ENCODE results near the gene SORL1. TPM values are rescaled to one million over a fixed set of nuclear protein-coding genes. Genes with fewer than 3 reads are reported as not detected.

Gene SORL1
- total and polyA plus RNA-seq, 9 of the 15 experiments (the other 6 are each of a cell fraction or from before 2014, with no cell fraction given): 0.01 to 0.66 TPM; not detected in 7

DNA sequence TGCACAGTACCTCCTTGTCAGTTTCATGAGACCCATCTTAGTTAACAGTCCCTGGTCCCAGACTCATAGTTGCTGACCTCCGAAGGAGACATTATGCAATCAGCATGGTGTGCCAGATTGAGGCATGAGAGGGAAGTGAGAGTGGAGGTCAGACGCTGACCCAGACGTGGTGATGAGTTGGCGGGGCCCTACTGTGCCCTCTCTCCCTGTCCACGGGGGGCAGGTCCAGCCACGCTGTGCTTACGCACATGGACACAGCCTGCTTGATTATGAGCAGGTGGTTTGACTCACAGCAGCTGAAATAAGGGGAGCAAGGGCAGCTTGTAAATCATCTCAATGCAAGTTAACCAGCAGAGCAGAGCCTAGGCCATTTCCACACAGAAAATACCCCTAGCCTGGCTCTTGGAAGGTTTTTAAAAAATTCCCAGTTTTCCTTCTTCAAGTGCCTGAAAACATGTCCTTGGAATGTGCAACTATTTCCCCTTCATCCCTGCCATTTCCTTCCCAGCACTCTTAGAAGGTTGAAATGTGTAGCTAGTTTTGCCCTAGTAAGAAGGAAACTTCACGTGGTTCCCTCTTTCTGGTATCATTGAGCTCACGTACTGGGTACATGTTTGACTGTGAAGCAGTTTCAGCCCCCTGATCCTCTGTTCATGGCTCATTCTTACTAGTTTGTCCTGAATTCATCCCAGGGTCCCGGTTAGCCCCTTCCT lies 123.3 kb downstream of the SORL1 start:
- TF ChIP-seq BHLHE40 (IDR thresholded peaks at IDR 0.05; ENCODE audit: low read length) (no peak), NCOR1 (IDR thresholded peaks at IDR 0.05) (no peak), PTBP1 (IDR thresholded peaks at IDR 0.05; ENCODE audit: low read depth, low read length) (no peak), RFX5 (IDR thresholded peaks at IDR 0.05; ENCODE audit: low read depth, low read length) (no peak), PRPF4 (IDR thresholded peaks at IDR 0.05; ENCODE audit: insufficient read depth, low read depth, low read length, poor library complexity, severe bottlenecking) (no peak), TCF3 (CRISPR knock-in tag; IDR thresholded peaks at IDR 0.05) (no peak), RFX1 (IDR thresholded peaks at IDR 0.05) (no peak), ZNF3 (CRISPR knock-in tag; IDR thresholded peaks at IDR 0.05) (no peak), CBX2 (IDR thresholded peaks at IDR 0.05; ENCODE audit: insufficient read depth, low read length, poor library complexity, severe bottlenecking) (no peak)
- TF ChIP-seq, protein P1, sequence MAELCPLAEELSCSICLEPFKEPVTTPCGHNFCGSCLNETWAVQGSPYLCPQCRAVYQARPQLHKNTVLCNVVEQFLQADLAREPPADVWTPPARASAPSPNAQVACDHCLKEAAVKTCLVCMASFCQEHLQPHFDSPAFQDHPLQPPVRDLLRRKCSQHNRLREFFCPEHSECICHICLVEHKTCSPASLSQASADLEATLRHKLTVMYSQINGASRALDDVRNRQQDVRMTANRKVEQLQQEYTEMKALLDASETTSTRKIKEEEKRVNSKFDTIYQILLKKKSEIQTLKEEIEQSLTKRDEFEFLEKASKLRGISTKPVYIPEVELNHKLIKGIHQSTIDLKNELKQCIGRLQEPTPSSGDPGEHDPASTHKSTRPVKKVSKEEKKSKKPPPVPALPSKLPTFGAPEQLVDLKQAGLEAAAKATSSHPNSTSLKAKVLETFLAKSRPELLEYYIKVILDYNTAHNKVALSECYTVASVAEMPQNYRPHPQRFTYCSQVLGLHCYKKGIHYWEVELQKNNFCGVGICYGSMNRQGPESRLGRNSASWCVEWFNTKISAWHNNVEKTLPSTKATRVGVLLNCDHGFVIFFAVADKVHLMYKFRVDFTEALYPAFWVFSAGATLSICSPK (IDR thresholded peaks at IDR 0.05; ENCODE audit: borderline replicate concordance): no peak
- TF ChIP-seq, protein P2, sequence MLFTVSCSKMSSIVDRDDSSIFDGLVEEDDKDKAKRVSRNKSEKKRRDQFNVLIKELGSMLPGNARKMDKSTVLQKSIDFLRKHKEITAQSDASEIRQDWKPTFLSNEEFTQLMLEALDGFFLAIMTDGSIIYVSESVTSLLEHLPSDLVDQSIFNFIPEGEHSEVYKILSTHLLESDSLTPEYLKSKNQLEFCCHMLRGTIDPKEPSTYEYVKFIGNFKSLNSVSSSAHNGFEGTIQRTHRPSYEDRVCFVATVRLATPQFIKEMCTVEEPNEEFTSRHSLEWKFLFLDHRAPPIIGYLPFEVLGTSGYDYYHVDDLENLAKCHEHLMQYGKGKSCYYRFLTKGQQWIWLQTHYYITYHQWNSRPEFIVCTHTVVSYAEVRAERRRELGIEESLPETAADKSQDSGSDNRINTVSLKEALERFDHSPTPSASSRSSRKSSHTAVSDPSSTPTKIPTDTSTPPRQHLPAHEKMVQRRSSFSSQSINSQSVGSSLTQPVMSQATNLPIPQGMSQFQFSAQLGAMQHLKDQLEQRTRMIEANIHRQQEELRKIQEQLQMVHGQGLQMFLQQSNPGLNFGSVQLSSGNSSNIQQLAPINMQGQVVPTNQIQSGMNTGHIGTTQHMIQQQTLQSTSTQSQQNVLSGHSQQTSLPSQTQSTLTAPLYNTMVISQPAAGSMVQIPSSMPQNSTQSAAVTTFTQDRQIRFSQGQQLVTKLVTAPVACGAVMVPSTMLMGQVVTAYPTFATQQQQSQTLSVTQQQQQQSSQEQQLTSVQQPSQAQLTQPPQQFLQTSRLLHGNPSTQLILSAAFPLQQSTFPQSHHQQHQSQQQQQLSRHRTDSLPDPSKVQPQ (CRISPR knock-in tag; IDR thresholded peaks at IDR 0.05; ENCODE audit: borderline replicate concordance): no peak
- Histone ChIP-seq H3K4me2 (ENCODE audit: insufficient read depth, low read length) (no peak overlapping the region), H3K9me1 (ENCODE audit: control insufficient read depth, insufficient read depth, low read length) (no peaks in the 10 kb centered on the region), H4K20me1 (replicated peaks; ENCODE audit: control insufficient read depth, insufficient read depth, low read length) (no peaks in the 10 kb centered on the region; the same call in 1 of the 2 replicates), H3K27me3 (ENCODE audit: control insufficient read depth in 2 of 2, insufficient read depth in 2 of 2, low read length in 2 of 2) (peaks cover 0 to 4% of the 10 kb centered on the region in 2 experiments; a peak in 1 of 5 replicates), H3K79me2 (ENCODE audit: control insufficient read depth, insufficient read depth, low read length) (no peaks in the 10 kb centered on the region), H3K36me3 (ENCODE audit: control insufficient read depth, insufficient read depth, low read length) (no peaks in the 10 kb centered on the region), H3K4me1 (replicated peaks in 1 of 2; ENCODE audit: control insufficient read depth in 2 of 2, insufficient read depth in 2 of 2, low read length in 2 of 2) (no peaks in the 10 kb centered on the region), H3K27ac (ENCODE audit: extremely low read depth, low read depth, low read length) (no peak overlapping the region), H3K9ac (ENCODE audit: insufficient read depth in 1 of 2, low read depth in 2 of 2, low read length in 2 of 2) (no peak overlapping the region), H2AFZ (ENCODE audit: low read depth, low read length) (no peak overlapping the region), H3K4me3 (no peak overlapping the region), H3K9me3 (replicated peaks; ENCODE audit: control insufficient read depth, insufficient read depth, low read depth, low read length) (no peaks in the 10 kb centered on the region)
- CTCF ChIA-PET (ENCODE audit: low intra/inter-chr PET ratio): no interaction called here
- intact Hi-C loops (cut with micrococcal nuclease): no loop called here
- 0% methylated on average over 7 of the region's 10 CpGs for WGBS (ENCODE audit: insufficient coverage, low coverage, missing lambda C conversion rate)
- FAIRE-seq: no peak
- no peak for ATAC-seq
- in situ Hi-C loops (cut with MboI): no loop called here
- DNase-seq (ENCODE audit: extremely low read depth in 1 of 4, low spot score in 3 of 4): no peak
- no TSS peak for BruUV-seq (replicated peaks)
- POLR2A ChIA-PET: interaction anchor here (0.6 to 1.1 kb wide), 3 partner anchors 9 to 35 kb away, joined by 3 read pairs; no protein-coding TSS in a partner anchor
